GM23338 (cell line): ENCODE measurements around the gene HIBADH. TPM values are rescaled to one million over a fixed set of nuclear protein-coding genes. Genes with fewer than 3 reads are reported as not detected.

Experiments used
- ATAC-seq: fragments of 200-7000 bp; cut with Tn5 transposase; 3 replicates; pipeline ENCODE4 v1.9.1; 2020
- DNase-seq: peaks from one replicate; pipeline ENCODE4 v3.0.0-alpha.2; 2015; ENCODE audit warnings: low spot score
- H2AFZ ChIP-seq: fragments of 200-600 bp; sonication (generic); 2 replicates; pipeline ENCODE4 v1.8.0; 2016; ENCODE audit warnings: antibody characterized with exemption, mild to moderate bottlenecking, moderate library complexity
- H3F3A ChIP-seq: fragments of 200-600 bp; sonication (generic); replicated peaks from 2 replicates; pipeline ENCODE4 v1.8.0; 2017; ENCODE audit warnings: antibody characterized with exemption, mixed run types, low read depth
- H3K27ac ChIP-seq: fragments of 200-600 bp; sonication (generic); 2 replicates; pipeline ENCODE4 v1.6.1; 2016; ENCODE audit warnings: low read depth
- H3K27me3 ChIP-seq: fragments of 200-600 bp; sonication (generic); 2 replicates; pipeline ENCODE4 v1.8.0; 2016; ENCODE audit warnings: mild to moderate bottlenecking, mixed run types, moderate library complexity; ENCODE audit not compliant: insufficient read depth
- H3K36me3 ChIP-seq: fragments of 200-600 bp; sonication (generic); 2 replicates; pipeline ENCODE4 v1.8.0; 2016; ENCODE audit warnings: mild to moderate bottlenecking; ENCODE audit not compliant: insufficient read depth
- H3K4me1 ChIP-seq: fragments of 200-600 bp; sonication (generic); 2 replicates; pipeline ENCODE4 v1.8.0; 2016; ENCODE audit warnings: mild to moderate bottlenecking, moderate library complexity; ENCODE audit not compliant: insufficient read depth
- H3K4me2 ChIP-seq: fragments of 200-600 bp; sonication (generic); 2 replicates; pipeline ENCODE4 v1.7.1; 2017; ENCODE audit warnings: mixed run types
- H3K4me3 ChIP-seq: fragments of 200-600 bp; sonication (generic); 2 replicates; pipeline ENCODE4 v1.6.1; 2016; ENCODE audit warnings: mixed run types
- H3K79me2 ChIP-seq: fragments of 200-600 bp; sonication (generic); replicated peaks from 2 replicates; pipeline ENCODE4 v1.8.0; 2017; ENCODE audit warnings: mild to moderate bottlenecking; ENCODE audit not compliant: insufficient read depth
- H3K9me2 ChIP-seq: fragments of 200-600 bp; sonication (generic); 2 replicates; pipeline ENCODE4 v1.8.0; 2017; ENCODE audit not compliant: insufficient read depth
- H4K20me1 ChIP-seq: fragments of 200-600 bp; sonication (generic); replicated peaks from 2 replicates; pipeline ENCODE4 v1.8.0; 2017; ENCODE audit warnings: mild to moderate bottlenecking; ENCODE audit not compliant: insufficient read depth
- H3K27ac Mint-ChIP-seq: 2 replicates; pipeline ENCODE4 v1.8.0; 2020; ENCODE audit warnings: inconsistent platforms, mild to moderate bottlenecking, moderate library complexity, mixed read lengths
- H3K27me3 Mint-ChIP-seq: 3 replicates; pipeline ENCODE4 v1.8.0; 2022; ENCODE audit warnings: low read depth, mild to moderate bottlenecking, moderate library complexity, mixed read lengths, inconsistent platforms; ENCODE audit not compliant: insufficient read depth, poor library complexity
- H3K36me3 Mint-ChIP-seq: 3 replicates; pipeline ENCODE4 v1.8.0; 2021; ENCODE audit warnings: low read depth, mild to moderate bottlenecking, inconsistent platforms, moderate library complexity, mixed read lengths
- H3K4me1 Mint-ChIP-seq: 3 replicates; pipeline ENCODE4 v1.8.0; 2020; ENCODE audit warnings: mild to moderate bottlenecking, inconsistent platforms, mixed read lengths
- H3K4me3 Mint-ChIP-seq: 3 replicates; pipeline ENCODE4 v1.8.0; 2021; ENCODE audit warnings: moderate library complexity, mild to moderate bottlenecking, inconsistent platforms, mixed read lengths
- H3K9me3 Mint-ChIP-seq: 3 replicates; pipeline ENCODE4 v1.8.0; 2020; ENCODE audit warnings: moderate library complexity, mild to moderate bottlenecking, inconsistent platforms, mixed read lengths
- CREB1 ChIP-seq: fragments of 250-450 bp; sonication (Bioruptor Pico); IDR thresholded peaks from 2 replicates; pipeline ENCODE4 v1.5.0; 2020; ENCODE audit warnings: low read depth, mild to moderate bottlenecking, moderate library complexity
- CTCF ChIP-seq, 2 experiments: fragments of 200-600 bp in 1 of 2; sonication (generic) in 1 of 2; conservative IDR thresholded peaks; 2 replicates each; pipeline versions ENCODE4 v1.5.1 to v1.6.1; 2016 to 2017; ENCODE audit warnings: antibody characterized with exemption in 2 of 2, low read depth in 2 of 2, mild to moderate bottlenecking in 2 of 2, moderate library complexity in 1 of 2
- ETS1 ChIP-seq: IDR thresholded peaks from 2 replicates; pipeline ENCODE4 v1.6.1; 2016; ENCODE audit warnings: antibody characterized with exemption
- EZH2 ChIP-seq: fragments of 200-600 bp; sonication (generic); IDR thresholded peaks from one replicate; pipeline ENCODE4 v1.8.0; 2017; ENCODE audit warnings: antibody characterized with exemption, mild to moderate bottlenecking, low read depth; ENCODE audit not compliant: unreplicated experiment
- EZH2phosphoT487 ChIP-seq: fragments of 200-600 bp; sonication (generic); IDR thresholded peaks from one replicate; pipeline ENCODE4 v1.8.1; 2018; ENCODE audit warnings: antibody characterized with exemption; ENCODE audit not compliant: unreplicated experiment
- NANOG ChIP-seq: IDR thresholded peaks from 2 replicates; pipeline ENCODE4 v1.6.1; 2016; ENCODE audit warnings: antibody characterized with exemption, borderline replicate concordance
- POLR2AphosphoS5 ChIP-seq: IDR thresholded peaks from 2 replicates; pipeline ENCODE4 v1.6.1; 2016; ENCODE audit warnings: antibody characterized with exemption, low read depth
- REST ChIP-seq: IDR thresholded peaks from one replicate; pipeline ENCODE4 v1.6.1; 2018; ENCODE audit warnings: antibody characterized with exemption; ENCODE audit not compliant: unreplicated experiment
- STAT1 ChIP-seq: IDR thresholded peaks from one replicate; pipeline ENCODE4 v1.6.1; 2016; ENCODE audit warnings: antibody characterized with exemption; ENCODE audit not compliant: unreplicated experiment
- ZNF114 ChIP-seq: fragments of 250-450 bp; sonication (Bioruptor Pico); IDR thresholded peaks from 2 replicates; pipeline ENCODE4 v1.5.0; 2020; ENCODE audit warnings: mild to moderate bottlenecking, moderate library complexity
- ZNF331 ChIP-seq: fragments of 250-450 bp; sonication (Bioruptor Pico); IDR thresholded peaks from 2 replicates; pipeline ENCODE4 v1.5.0; 2020; ENCODE audit warnings: low read depth, mild to moderate bottlenecking, moderate library complexity
- polyA plus RNA-seq: library from polyadenylated mRNA; unstranded; fragments of >200 nt; fragmentation: Nextera tagmentation; extraction: Ambion mirVana; gene quantifications from 2 replicates; pipeline ENCODE4 v1.2.1, GENCODE V29; 2016
- total RNA-seq: library from RNA; depleted of rRNA; stranded (reverse); fragments of >200 nt; shearing (Covaris generic); gene quantifications from 2 replicates; pipeline ENCODE4 v1.2.3, GENCODE V29; 2014

Gene HIBADH
- total and polyA plus RNA-seq, 2 experiments from 2014 or later = 31.3 to 57.0 TPM

- no peak overlapping the region for H2AFZ ChIP-seq
- ATAC-seq (no peak), DNase-seq (no peak)
- Mint-ChIP-seq H3K4me3 (no peak overlapping the region), H3K36me3 (no peaks in the 10 kb centered on the region), H3K27me3 (no peaks in the 10 kb centered on the region), H3K9me3 (no peaks in the 10 kb centered on the region), H3K27ac (no peak overlapping the region), H3K4me1 (no peaks in the 10 kb centered on the region)
- no peaks in the 10 kb centered on the region for H3F3A ChIP-seq
- no peaks in the 10 kb centered on the region for H3K79me2 ChIP-seq
- H4K20me1 ChIP-seq = no peaks in the 10 kb centered on the region; the same call in 1 of the 2 replicates
- H3K36me3 ChIP-seq = no peaks in the 10 kb centered on the region; the same call in 1 of the 2 replicates
- no peak overlapping the region for H3K4me2 ChIP-seq
- H3K9me2 ChIP-seq = no peaks in the 10 kb centered on the region
- no peak overlapping the region for H3K4me3 ChIP-seq
- H3K27ac ChIP-seq = no peak overlapping the region
- no peaks in the 10 kb centered on the region for H3K27me3 ChIP-seq
- TF ChIP-seq NANOG = no peak
- no peak for TF ChIP-seq CREB1 (CRISPR knock-in tag)
- TF ChIP-seq ZNF114 (CRISPR knock-in tag) = no peak
- TF ChIP-seq ZNF331 (CRISPR knock-in tag) = no peak
- TF ChIP-seq STAT1 = no peak
- no peaks in the 10 kb centered on the region for H3K4me1 ChIP-seq
Observed at GRCh38 chr7:27705200-27705594, 42.5 kb upstream of the HIBADH start.

- H3K4me1 Mint-ChIP-seq = no peaks in the 10 kb centered on the region
- Histone ChIP-seq H3K36me3 (no peaks in the 10 kb centered on the region), H2AFZ (no peak overlapping the region), H3K27me3 (no peaks in the 10 kb centered on the region), H3F3A (no peaks in the 10 kb centered on the region), H3K27ac (no peak overlapping the region), H3K4me1 (no peaks in the 10 kb centered on the region), H3K4me3 (no peak overlapping the region), H4K20me1 (no peaks in the 10 kb centered on the region; the same call in 1 of the 2 replicates), H3K79me2 (no peaks in the 10 kb centered on the region), H3K4me2 (no peak overlapping the region), H3K9me2 (no peaks in the 10 kb centered on the region)
- no peaks in the 10 kb centered on the region for H3K9me3 Mint-ChIP-seq
- no peak for ATAC-seq
- no peaks in the 10 kb centered on the region for H3K36me3 Mint-ChIP-seq
- no peak for DNase-seq
- no peak overlapping the region for H3K27ac Mint-ChIP-seq
- H3K27me3 Mint-ChIP-seq = no peaks in the 10 kb centered on the region
- TF ChIP-seq EZH2 = no peak
- TF ChIP-seq CTCF (conservative IDR thresholded peaks at IDR 0.05; ENCODE audit: low read depth in 2 of 2) = no peak
- no peak for TF ChIP-seq CREB1 (CRISPR knock-in tag)
- TF ChIP-seq ETS1 = no peak
- TF ChIP-seq REST = no peak
- no peak for TF ChIP-seq ZNF114 (CRISPR knock-in tag)
- TF ChIP-seq POLR2AphosphoS5 = no peak
- no peak for TF ChIP-seq EZH2phosphoT487
- H3K4me3 Mint-ChIP-seq = no peak overlapping the region
Observed at GRCh38 chr7:27704422-27705199, 41.9 kb upstream of the HIBADH start.
